Mucosa of rectum (tissue), 2 donors: ENCODE results near the gene CACNA1I.

Experiments used
- H3K27ac ChIP-seq, 2 donors: one replicate each; pipeline ENCODE4 v1.7.0; 2013; ENCODE audit warnings: inconsistent platforms in 2 of 2, low read depth in 2 of 2, low read length in 2 of 2
- H3K27me3 ChIP-seq, 2 donors: one replicate each; pipeline ENCODE4 v1.7.0; 2013; ENCODE audit warnings: low read length in 2 of 2; ENCODE audit not compliant: control insufficient read depth in 2 of 2, insufficient read depth in 2 of 2
- H3K36me3 ChIP-seq, 2 donors: one replicate each; pipeline ENCODE4 v1.7.0; 2013; ENCODE audit warnings: low read length in 2 of 2; ENCODE audit not compliant: control insufficient read depth in 2 of 2, insufficient read depth in 2 of 2
- H3K4me1 ChIP-seq, 2 donors: one replicate each; pipeline ENCODE4 v1.7.0; 2013; ENCODE audit warnings: low read length in 2 of 2, mild to moderate bottlenecking in 1 of 2; ENCODE audit not compliant: control insufficient read depth in 2 of 2, insufficient read depth in 2 of 2
- H3K4me3 ChIP-seq, 2 donors: one replicate each; pipeline ENCODE4 v1.7.0; 2013; ENCODE audit warnings: low read length in 2 of 2
- H3K9ac ChIP-seq, 2 donors: one replicate each; pipeline ENCODE4 v1.7.0; 2013; ENCODE audit warnings: low read length in 2 of 2, low read depth in 1 of 2, mild to moderate bottlenecking in 1 of 2
- H3K9me3 ChIP-seq, 2 donors: one replicate each; pipeline ENCODE4 v1.7.0; 2013; ENCODE audit warnings: low read length in 2 of 2; ENCODE audit not compliant: control insufficient read depth in 2 of 2
- donor health status: healthy.
- donor health status: Normal muscosa, but diverticular disease.

The CACNA1I gene

DNA sequence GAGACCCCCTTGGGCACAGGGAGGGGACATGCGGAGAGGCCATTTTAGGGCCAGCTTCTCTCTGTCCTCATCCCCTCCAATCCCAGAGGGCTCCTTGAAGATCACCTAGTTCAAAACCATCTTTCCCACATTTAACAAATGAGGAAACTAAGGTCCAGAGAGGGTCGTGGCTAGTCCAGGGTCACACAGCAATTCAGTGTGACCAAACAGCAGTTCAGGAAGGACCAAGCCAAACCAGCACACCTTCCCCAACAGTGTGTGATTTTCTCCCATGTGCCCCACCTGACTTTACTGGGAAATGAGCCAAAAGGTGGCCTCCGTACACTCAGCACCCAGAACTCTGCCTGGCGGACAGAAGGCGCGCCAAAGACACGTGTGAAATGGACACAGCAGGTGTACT, 51.3 kb downstream of the CACNA1I start:
- no peak overlapping the region for H3K27ac ChIP-seq
- no peak overlapping the region for H3K9ac ChIP-seq
- no peak overlapping the region for H3K4me3 ChIP-seq
- H3K4me1 ChIP-seq, result no peaks in the 10 kb centered on the region
- peaks cover 0 to 6% of the 10 kb centered on the region in 2 donors for H3K9me3 ChIP-seq
- peaks cover 22 to 24% of the 10 kb centered on the region in 2 donors for H3K27me3 ChIP-seq
- no peaks in the 10 kb centered on the region for H3K36me3 ChIP-seq

DNA sequence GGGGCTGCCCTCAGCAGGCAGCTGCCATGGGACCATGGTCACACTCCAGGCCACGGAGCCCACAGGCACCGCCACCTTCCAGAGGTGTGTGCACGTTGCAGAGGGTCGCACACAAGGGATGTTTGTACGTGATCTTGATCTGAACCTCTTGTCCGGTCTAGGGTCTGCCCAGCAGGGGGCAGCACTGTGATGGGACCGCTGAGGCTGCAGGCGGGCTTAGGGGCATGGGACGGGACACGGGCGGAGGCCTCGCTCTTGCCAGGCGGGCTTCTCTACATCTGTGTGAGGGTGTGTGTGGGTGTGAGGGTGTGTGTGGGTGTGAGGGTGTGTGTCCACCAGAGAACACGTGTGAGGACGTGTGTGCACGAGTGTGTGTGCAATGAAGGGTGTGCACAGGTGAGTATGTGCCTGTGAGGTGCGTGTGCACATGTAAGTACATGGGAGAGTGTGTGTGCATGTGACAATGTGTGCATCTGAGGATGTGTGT, 52.4 kb downstream of the CACNA1I start:
- H3K9me3 ChIP-seq, result peaks cover 0 to 6% of the 10 kb centered on the region in 2 donors
- H3K36me3 ChIP-seq, result no peaks in the 10 kb centered on the region
- H3K27me3 ChIP-seq, result peaks cover 22 to 27% of the 10 kb centered on the region in 2 donors
- no peak overlapping the region for H3K9ac ChIP-seq
- no peaks in the 10 kb centered on the region for H3K4me1 ChIP-seq
- H3K27ac ChIP-seq, result no peak overlapping the region
- H3K4me3 ChIP-seq, result no peak overlapping the region

DNA sequence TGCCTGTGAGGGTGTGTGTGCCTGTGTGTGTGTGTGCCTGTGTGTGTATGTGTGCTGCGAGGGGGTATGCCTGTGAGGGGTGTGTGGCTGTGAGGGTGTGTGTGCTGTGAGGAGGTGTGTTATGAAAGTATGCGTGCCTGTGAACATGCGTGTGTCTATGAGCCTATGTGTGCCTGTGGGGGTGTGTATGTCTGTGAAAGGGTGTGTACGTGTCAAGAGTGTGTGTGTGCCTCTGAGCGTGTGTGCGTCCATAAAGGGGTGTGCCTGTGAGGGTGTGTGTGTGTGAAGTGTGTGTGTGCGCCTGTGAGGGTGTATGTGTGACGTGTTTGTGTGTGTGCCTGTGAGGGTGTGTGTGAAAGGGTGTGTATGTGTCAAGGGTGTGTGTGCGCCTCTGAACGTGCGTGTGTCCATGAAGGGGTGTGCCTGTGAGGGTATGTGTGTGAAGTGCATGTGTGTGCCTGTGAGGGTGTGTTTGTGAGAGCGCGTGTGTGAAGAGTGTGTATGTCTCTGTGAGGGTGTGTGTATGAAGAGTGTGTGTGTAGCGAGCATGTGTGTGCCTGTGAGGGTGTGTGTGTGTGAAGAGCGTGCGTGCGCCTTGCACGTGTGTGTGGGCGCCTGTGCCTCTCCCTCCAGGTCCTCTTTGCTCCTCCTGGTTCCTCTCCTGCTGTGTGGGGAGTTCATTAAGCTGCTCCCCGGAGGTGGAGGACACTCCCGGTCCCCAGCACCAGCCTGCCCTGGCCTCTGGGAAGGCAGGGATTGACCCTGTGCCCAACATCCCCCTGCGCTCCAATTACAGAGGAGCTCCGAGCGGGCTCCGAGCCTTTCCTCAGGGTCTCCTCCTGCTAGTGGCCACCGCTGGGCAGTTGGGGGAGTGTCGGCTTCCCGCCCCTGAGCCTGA, 53.3 kb downstream of the CACNA1I start:
- no peak overlapping the region for H3K27ac ChIP-seq

DNA sequence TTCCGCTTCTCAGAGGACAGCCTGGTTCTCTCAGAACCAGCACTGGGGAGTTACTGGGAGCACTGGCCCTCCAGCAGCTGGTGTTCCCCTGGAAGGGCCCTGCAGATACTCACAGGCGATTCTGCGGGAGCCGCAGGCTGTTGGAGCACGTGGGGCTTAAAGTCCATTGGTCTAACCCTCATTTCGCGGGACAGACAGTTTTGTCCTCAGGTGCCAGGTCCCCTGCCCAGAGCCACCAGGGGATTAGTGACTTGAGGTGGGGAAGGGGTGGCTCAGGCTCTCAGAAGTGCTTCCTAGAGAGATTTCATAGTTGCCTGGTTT, 53.9 kb downstream of the CACNA1I start:
- Histone ChIP-seq H3K4me1 (no peaks in the 10 kb centered on the region), H3K27ac (no peak overlapping the region), H3K36me3 (no peaks in the 10 kb centered on the region), H3K9ac (no peak overlapping the region), H3K4me3 (no peak overlapping the region), H3K9me3 (peaks cover 0 to 2% of the 10 kb centered on the region in 2 donors), H3K27me3 (peaks cover 12 to 23% of the 10 kb centered on the region in 2 donors)

More for the DNA sequence above, 53.3 kb downstream of the CACNA1I start:
- Histone ChIP-seq H3K9ac (no peak overlapping the region), H3K4me3 (no peak overlapping the region), H3K4me1 (no peaks in the 10 kb centered on the region), H3K9me3 (peaks cover 0 to 2% of the 10 kb centered on the region in 2 donors), H3K27me3 (peaks cover 16 to 23% of the 10 kb centered on the region in 2 donors), H3K36me3 (no peaks in the 10 kb centered on the region)

DNA sequence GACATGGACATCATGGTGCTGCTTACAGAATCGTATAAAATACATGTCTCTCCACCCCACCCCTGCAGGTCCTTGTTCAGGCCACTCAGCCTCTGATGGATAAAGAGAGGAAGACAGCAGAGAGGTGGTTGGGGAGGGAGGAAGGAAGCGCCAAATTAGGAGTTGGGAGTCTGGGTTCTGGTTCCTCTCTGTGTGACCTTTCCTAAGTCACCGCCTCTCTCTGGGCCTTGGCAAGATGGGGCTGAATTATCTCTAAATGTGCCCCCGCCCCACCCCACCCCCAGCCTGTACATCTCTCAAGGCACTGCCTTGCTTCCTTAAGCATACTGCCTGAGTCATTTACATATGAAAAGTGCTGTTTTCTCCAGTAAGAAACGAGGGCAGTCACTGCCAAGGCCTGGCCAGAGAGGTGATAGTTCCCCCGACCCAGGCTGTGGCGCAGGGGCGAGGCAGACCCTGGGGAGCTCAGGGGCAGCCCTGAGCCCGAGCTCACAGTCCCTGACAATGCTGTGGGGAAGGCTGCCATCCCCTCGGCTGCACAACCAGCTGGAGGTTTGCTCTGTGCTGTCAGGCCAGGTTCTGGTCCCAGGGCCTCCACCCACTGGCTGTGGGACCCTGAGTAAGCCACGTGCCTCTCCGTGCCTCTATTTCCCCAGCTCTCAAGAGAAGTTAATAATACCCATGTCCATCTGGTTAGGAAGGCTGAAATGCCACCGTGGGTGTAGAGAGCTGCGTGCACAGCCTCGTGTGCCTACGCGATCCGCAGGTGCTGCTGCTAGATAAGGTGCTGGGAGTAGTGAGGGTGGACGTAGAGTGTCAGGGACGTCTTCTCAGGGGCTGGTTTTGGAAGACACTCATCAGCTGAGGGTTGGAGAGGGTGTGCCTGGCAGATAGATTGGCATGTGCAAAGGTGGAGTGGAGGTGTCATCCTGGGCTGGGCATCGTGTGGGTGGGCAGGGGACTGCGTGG, 55.3 kb downstream of the CACNA1I start:
- Histone ChIP-seq H3K27me3 (peaks cover 15 to 23% of the 10 kb centered on the region in 2 donors), H3K4me3 (no peak overlapping the region), H3K27ac (no peak overlapping the region), H3K4me1 (no peaks in the 10 kb centered on the region), H3K36me3 (no peaks in the 10 kb centered on the region), H3K9ac (no peak overlapping the region), H3K9me3 (peaks cover 0 to 2% of the 10 kb centered on the region in 2 donors)

DNA sequence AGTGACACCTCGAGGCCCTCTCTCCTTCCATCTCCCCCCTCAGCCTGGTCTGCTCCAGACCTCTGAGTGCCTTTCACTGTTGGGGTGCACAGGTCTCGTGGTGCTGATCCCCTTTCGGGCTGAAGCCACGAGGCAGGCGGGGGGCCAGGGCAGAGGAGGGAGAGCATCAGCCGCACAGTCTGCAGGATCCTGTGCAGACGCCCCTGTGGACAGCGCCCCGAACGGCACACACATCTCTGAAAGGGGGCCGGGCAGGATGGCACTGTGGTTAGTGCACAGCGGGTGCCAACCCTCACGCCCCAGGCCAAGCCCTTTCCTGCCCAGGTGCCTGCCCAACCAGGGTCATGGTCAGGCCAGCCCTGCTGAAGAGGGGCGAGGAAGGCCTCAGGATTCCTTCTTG, 56.7 kb downstream of the CACNA1I start:
- no peak overlapping the region for H3K4me3 ChIP-seq
- H3K9ac ChIP-seq, result no peak overlapping the region
- no peaks in the 10 kb centered on the region for H3K36me3 ChIP-seq
- no peaks in the 10 kb centered on the region for H3K4me1 ChIP-seq
- peaks cover 0 to 2% of the 10 kb centered on the region in 2 donors for H3K9me3 ChIP-seq
- peaks cover 18 to 21% of the 10 kb centered on the region in 2 donors for H3K27me3 ChIP-seq
- no peak overlapping the region for H3K27ac ChIP-seq

DNA sequence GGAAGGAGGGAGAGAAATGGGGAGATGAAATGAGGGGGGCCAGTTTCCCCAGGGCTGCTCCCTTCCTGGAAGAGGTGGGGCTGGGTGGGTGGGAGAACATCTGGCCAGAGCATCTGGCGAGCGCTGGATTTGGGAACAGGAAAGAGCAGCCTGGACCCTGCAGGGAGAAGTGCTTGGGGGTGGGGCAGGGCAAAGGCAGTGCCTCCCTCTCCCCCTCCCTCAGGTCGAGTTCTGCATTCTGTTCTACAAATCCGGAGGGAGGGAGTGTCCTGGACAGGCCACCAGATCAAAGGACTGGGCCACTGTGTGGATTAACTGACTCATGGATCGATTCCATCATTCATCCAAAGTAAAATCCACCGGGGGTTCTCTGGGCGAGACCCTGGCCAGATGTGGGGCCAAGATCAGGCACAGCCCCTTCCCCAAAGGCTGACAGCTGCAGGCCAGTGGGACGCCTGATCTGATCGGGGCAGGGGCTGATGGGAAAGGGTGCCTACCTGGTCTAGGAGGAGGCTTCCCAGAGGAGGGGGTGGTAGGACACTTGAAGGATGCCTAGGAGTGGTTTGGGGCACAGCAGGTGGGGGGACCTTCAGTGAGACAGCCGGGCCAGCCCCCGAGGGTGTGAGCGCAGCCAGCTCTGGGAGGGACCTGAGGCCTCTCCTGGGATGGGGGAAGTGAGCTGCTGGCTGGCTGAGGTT, 57.5 kb downstream of the CACNA1I start:
- Histone ChIP-seq H3K9ac (no peak overlapping the region), H3K36me3 (no peaks in the 10 kb centered on the region), H3K4me1 (no peaks in the 10 kb centered on the region), H3K9me3 (peaks cover 0 to 2% of the 10 kb centered on the region in 2 donors), H3K4me3 (no peak overlapping the region), H3K27me3 (peaks cover 18 to 20% of the 10 kb centered on the region in 2 donors), H3K27ac (no peak overlapping the region)

DNA sequence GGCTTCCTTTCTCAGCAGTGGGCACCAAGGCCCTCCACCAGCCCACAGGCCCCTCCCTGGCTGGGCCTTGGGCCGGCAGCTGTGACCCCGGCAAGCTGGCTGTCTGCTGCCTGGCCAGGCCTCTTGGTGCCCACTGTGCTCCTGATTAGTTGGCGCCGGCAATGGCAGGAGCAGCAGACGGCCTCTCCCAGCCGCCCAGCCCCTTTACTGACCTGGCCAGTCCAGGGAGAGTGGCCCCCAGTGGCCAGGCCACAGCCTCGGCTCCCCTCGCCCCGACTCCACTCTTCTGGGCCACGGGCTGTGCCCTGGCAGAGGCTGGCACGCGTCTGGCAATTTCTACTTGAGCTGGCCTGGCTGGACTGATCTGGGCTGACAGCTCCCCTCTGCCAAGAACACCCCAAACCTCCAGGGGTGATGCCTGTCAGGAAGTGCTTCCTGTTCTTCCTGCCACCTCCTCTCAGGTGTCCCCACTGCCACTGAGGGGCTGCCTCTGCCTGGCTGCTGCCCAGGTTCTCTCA, 58.1 kb downstream of the CACNA1I start:
- no peaks in the 10 kb centered on the region for H3K36me3 ChIP-seq
- peaks cover 12 to 14% of the 10 kb centered on the region in 2 donors for H3K27me3 ChIP-seq
- no peaks in the 10 kb centered on the region for H3K9me3 ChIP-seq
- no peak overlapping the region for H3K4me3 ChIP-seq
- H3K9ac ChIP-seq, result no peak overlapping the region
- no peak overlapping the region for H3K27ac ChIP-seq
- H3K4me1 ChIP-seq, result no peaks in the 10 kb centered on the region

DNA sequence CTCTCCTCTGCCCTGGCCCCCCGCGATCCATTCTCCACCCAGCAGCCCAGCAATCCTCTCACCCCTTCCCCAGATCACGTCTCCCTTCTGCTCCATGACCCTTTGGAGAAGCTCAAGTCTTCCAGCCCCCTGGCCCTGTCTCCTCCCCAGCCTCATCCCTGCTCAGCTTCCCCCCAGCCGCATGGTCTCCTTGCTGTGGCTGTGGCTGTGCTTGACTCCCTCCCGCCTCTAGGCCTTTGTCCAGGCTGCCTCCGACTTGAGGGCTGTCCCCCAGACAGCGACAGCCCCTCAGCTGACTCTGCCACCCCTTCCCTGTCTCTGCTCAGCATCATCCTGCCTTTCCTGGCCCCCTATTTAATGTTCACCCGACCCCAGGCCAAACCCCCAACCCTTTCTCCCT, 59.3 kb downstream of the CACNA1I start:
- Histone ChIP-seq H3K4me3 (no peak overlapping the region), H3K27ac (no peak overlapping the region), H3K4me1 (no peaks in the 10 kb centered on the region), H3K9ac (no peak overlapping the region), H3K36me3 (no peaks in the 10 kb centered on the region), H3K9me3 (no peaks in the 10 kb centered on the region), H3K27me3 (peaks cover 7 to 9% of the 10 kb centered on the region in 2 donors)
